K562 (cell line): Measurements from ENCODE around the gene MT1A. TPM values are rescaled to one million over a fixed set of nuclear protein-coding genes. Genes with fewer than 3 reads are reported as not detected.

Experiments
- ATAC-seq: fragments of 200-7000 bp; cut with Tn5 transposase; 3 replicates; pipeline ENCODE4 v1.9.1; 2020; ENCODE audit warnings: moderate library complexity
- BruUV-seq: library from RNA; stranded (reverse); fragments of 400-500 nt; replicated peaks from 2 replicates; lab custom pipeline; 2021; lab: Mats Ljungman, UMichigan
- CTCF ChIA-PET: fragments of 300-600 bp; formaldehyde crosslinking; extraction: SDS; loops from one replicate; lab custom pipeline; 2021; ENCODE audit warnings: low intra/inter-chr PET ratio; lab: Yijun Ruan, JAX
- POLR2A ChIA-PET: fragments of 300-600, 350-650 bp; sonication (Branson Sonifier 250); formaldehyde crosslinking; extraction: SDS; loops from one replicate; lab custom pipeline; 2021; ENCODE audit warnings: antibody characterized with exemption, inconsistent platforms; lab: Yijun Ruan, JAX
- DNase-seq, 4 experiments: peaks; one replicate each; pipeline versions ENCODE4 v3.0.0 to v3.0.0-alpha.2; 2011 to 2018; ENCODE audit warnings: low spot score in 3 of 4, mixed read lengths in 3 of 4; ENCODE audit errors: extremely low read depth in 1 of 4
- FAIRE-seq: peaks from 2 replicates; lab custom pipeline; 2011; peaks lifted over from hg19 to GRCh38; lab: Jason Lieb, UNC
- H2AFZ ChIP-seq: 2 replicates; pipeline ENCODE4 v1.6.0; 2011; ENCODE audit warnings: low read depth, low read length, control low read depth, inconsistent platforms
- H3K27ac ChIP-seq: fragments of 200-600 bp; 3 replicates; pipeline ENCODE4 v1.8.0; 2011; ENCODE audit warnings: low read depth, mild to moderate bottlenecking, control low read depth, inconsistent platforms, low read length, moderate library complexity, mixed read lengths; ENCODE audit errors: extremely low read depth
- H3K27me3 ChIP-seq, 2 experiments: fragments of 300-600 bp in 1 of 2; 2 replicates in 1 of 2; 3 replicates in 1 of 2; pipeline versions ENCODE4 v1.6.0 to v1.8.0; 2011; ENCODE audit warnings: inconsistent platforms in 2 of 2, low read length in 2 of 2, mild to moderate bottlenecking in 1 of 2, mixed read lengths in 1 of 2, moderate library complexity in 1 of 2; ENCODE audit not compliant: control insufficient read depth in 2 of 2, insufficient read depth in 2 of 2
- H3K36me3 ChIP-seq: fragments of 300-600 bp; 3 replicates; pipeline ENCODE4 v1.8.0; 2011; ENCODE audit warnings: mild to moderate bottlenecking, low read length, inconsistent platforms; ENCODE audit not compliant: control insufficient read depth, insufficient read depth
- H3K4me1 ChIP-seq, 2 experiments: fragments of 200-600 bp in 1 of 2; replicated peaks in 1 of 2; 2 replicates in 1 of 2; 3 replicates in 1 of 2; pipeline versions ENCODE4 v1.5.1 to v1.8.0; 2011; ENCODE audit warnings: inconsistent platforms in 2 of 2, low read length in 2 of 2, mild to moderate bottlenecking in 1 of 2, mixed read lengths in 1 of 2, moderate library complexity in 1 of 2; ENCODE audit not compliant: control insufficient read depth in 2 of 2, insufficient read depth in 2 of 2
- H3K4me2 ChIP-seq: 2 replicates; pipeline ENCODE4 v1.6.1; 2011; ENCODE audit warnings: low read length, control low read depth, inconsistent platforms, mixed read lengths; ENCODE audit not compliant: insufficient read depth
- H3K4me3 ChIP-seq: fragments of 200-600 bp; sonication (generic), shearing (Covaris generic); 2 replicates; pipeline ENCODE4 v1.5.1; 2016; ENCODE audit warnings: control low read depth, inconsistent platforms
- H3K79me2 ChIP-seq: fragments of 200-600 bp; 3 replicates; pipeline ENCODE4 v1.8.0; 2011; ENCODE audit warnings: low read length, inconsistent platforms; ENCODE audit not compliant: control insufficient read depth, insufficient read depth
- H3K9ac ChIP-seq, 2 experiments: 2 replicates each; pipeline versions ENCODE4 v1.6.0 to v1.6.1; 2011; ENCODE audit warnings: low read depth in 2 of 2, low read length in 2 of 2, control low read depth in 1 of 2, inconsistent platforms in 1 of 2, mild to moderate bottlenecking in 1 of 2, mixed read lengths in 1 of 2; ENCODE audit not compliant: insufficient read depth in 1 of 2
- H3K9me1 ChIP-seq: one replicate; pipeline ENCODE4 v1.6.0; 2011; ENCODE audit warnings: inconsistent platforms, mild to moderate bottlenecking, low read length, moderate library complexity; ENCODE audit not compliant: control insufficient read depth, insufficient read depth
- H3K9me3 ChIP-seq: replicated peaks from 2 replicates; pipeline ENCODE4 v1.5.1; 2011; ENCODE audit warnings: low read depth, low read length, inconsistent platforms; ENCODE audit not compliant: control insufficient read depth, insufficient read depth
- H4K20me1 ChIP-seq: replicated peaks from 2 replicates; pipeline ENCODE4 v1.6.1; 2011; ENCODE audit warnings: low read length, inconsistent platforms, mixed read lengths; ENCODE audit not compliant: control insufficient read depth, insufficient read depth
- BDP1 ChIP-seq: IDR thresholded peaks from 3 replicates; pipeline ENCODE4 v1.6.1; 2011; ENCODE audit not compliant: insufficient read length, insufficient read depth
- CBX2 ChIP-seq: fragments of 200-600 bp; sonication (generic); IDR thresholded peaks from one replicate; pipeline ENCODE4 v1.6.1; 2012; ENCODE audit warnings: mild to moderate bottlenecking, low read length, inconsistent platforms; ENCODE audit not compliant: insufficient read depth, poor library complexity, severe bottlenecking
- CXXC5 ChIP-seq: fragments of 250-450 bp; sonication (Bioruptor Pico); IDR thresholded peaks from 2 replicates; pipeline ENCODE4 v1.8.0; 2022; ENCODE audit warnings: inconsistent platforms, mild to moderate bottlenecking, moderate library complexity
- FOXK2 ChIP-seq, 2 experiments: fragments of 450-650 bp; IDR thresholded peaks in 1 of 2; conservative IDR thresholded peaks in 1 of 2; 2 replicates each; pipeline ENCODE4 v1.6.1; 2016; ENCODE audit warnings: low read depth in 2 of 2, mild to moderate bottlenecking in 1 of 2
- KLF16 ChIP-seq: IDR thresholded peaks from 2 replicates; pipeline ENCODE4 v1.6.1; 2016; ENCODE audit warnings: antibody characterized with exemption
- L3MBTL2 ChIP-seq: fragments of 450-650 bp; IDR thresholded peaks from 2 replicates; pipeline ENCODE4 v1.6.1; 2016; ENCODE audit warnings: mild to moderate bottlenecking, moderate library complexity
- PHF8 ChIP-seq: fragments of 200-600 bp; sonication (generic); IDR thresholded peaks from 2 replicates; pipeline ENCODE4 v1.6.1; 2012; ENCODE audit warnings: mixed run types, mild to moderate bottlenecking, inconsistent platforms, low read length, moderate library complexity, borderline replicate concordance
- PTTG1 ChIP-seq: fragments of 450-650 bp; IDR thresholded peaks from 2 replicates; pipeline ENCODE4 v1.6.1; 2016; ENCODE audit warnings: low read depth, mild to moderate bottlenecking, missing genetic modification characterization, missing compliant biosample characterization
- RBFOX2 ChIP-seq: fragments of 200-400 bp; formaldehyde crosslinking; IDR thresholded peaks from 2 replicates; pipeline ENCODE4 v1.6.1; 2017; ENCODE audit warnings: low read depth, mild to moderate bottlenecking, low read length, moderate library complexity
- SAP30 ChIP-seq: fragments of 200-600 bp; sonication (generic); IDR thresholded peaks from 2 replicates; pipeline ENCODE4 v1.6.1; 2012; ENCODE audit warnings: borderline replicate concordance, low read depth, mild to moderate bottlenecking, moderate library complexity, low read length, control low read depth, inconsistent platforms; ENCODE audit not compliant: insufficient read depth, poor library complexity, severe bottlenecking
- U2AF1 ChIP-seq: fragments of 200-400 bp; formaldehyde crosslinking; optimal IDR thresholded peaks from 2 replicates; pipeline ENCODE3; 2017; ENCODE audit warnings: mild to moderate bottlenecking, low read depth, low read length, moderate library complexity
- WGBS: fragments of 100-300 bp; shearing (Covaris generic); methylation state at CpG from one replicate; pipeline ENCODE4 v1.1.6; 2016; ENCODE audit warnings: low coverage, mixed read lengths; ENCODE audit not compliant: insufficient coverage; ENCODE audit errors: missing lambda C conversion rate; 5-methylcytosine and 5-hydroxymethylcytosine counted together
- in situ Hi-C: fragments of 300-500 bp; cut with MboI; formaldehyde crosslinking; loops from 4 replicates; pipeline ENCODE4 v1.15.0; 2018; ENCODE audit warnings: inconsistent platforms, mixed read lengths
- intact Hi-C: fragments of 100-400 bp; cut with micrococcal nuclease; formaldehyde crosslinking; loops from 2 replicates; pipeline ENCODE4 v1.14.2; 2022
- polyA plus RNA-seq, 8 experiments: library from polyadenylated mRNA; depleted of rRNA in 4 of 8; stranded (reverse) in 5 of 8; unstranded in 3 of 8; fragments of >200 nt; fragmentation: Nextera tagmentation in 2 of 8; fragmentation: Illumina TruSeq in 1 of 8; extraction: Ambion mirVana in 2 of 8; extraction: Trizol in 1 of 8; gene quantifications; 2 replicates each; pipeline versions ENCODE4 v1.2.1 to v1.2.3, GENCODE V29; 2011 to 2014; ENCODE audit warnings: inconsistent platforms in 1 of 8, missing spikeins in 1 of 8
- total RNA-seq, 7 experiments: library from RNA; depleted of rRNA in 6 of 7; stranded (reverse); fragments of >200 nt in 6 of 7; fragmentation: Illumina TruSeq in 2 of 7; extraction: Trizol in 2 of 7; gene quantifications; 2 replicates each; pipeline versions ENCODE4 v1.2.1 to v1.2.3, GENCODE V29; 2011 to 2021; ENCODE audit warnings: low replicate concordance in 1 of 7
- TF ChIP-seq, protein P1 (sequence below), 3 experiments: fragments of 200-800 bp in 1 of 3; sonication (Bioruptor generic) in 1 of 3; sonication (generic) in 1 of 3; formaldehyde crosslinking in 1 of 3; IDR thresholded peaks; 2 replicates each; pipeline versions ENCODE4 v1.6.1 to v1.8.0; 2016 to 2022; ENCODE audit warnings: mild to moderate bottlenecking in 2 of 3, missing compliant biosample characterization in 2 of 3, missing genetic modification characterization in 2 of 3, missing genetic modification reagents in 1 of 3
- TF ChIP-seq, protein P2 (sequence below): sonication (generic); formaldehyde crosslinking; IDR thresholded peaks from 2 replicates; pipeline ENCODE4 v1.8.0; 2022; ENCODE audit warnings: missing genetic modification reagents, mild to moderate bottlenecking, moderate library complexity, borderline replicate concordance
- TF ChIP-seq, protein P3 (sequence below): fragments of 450-650 bp; IDR thresholded peaks from 2 replicates; pipeline ENCODE4 v1.6.1; 2017; ENCODE audit warnings: mild to moderate bottlenecking, moderate library complexity
- TF ChIP-seq, protein P4 (sequence below), 2 experiments: fragments of 250-450 bp in 1 of 2; fragments of 450-650 bp in 1 of 2; sonication (Bioruptor Pico) in 1 of 2; IDR thresholded peaks; 2 replicates each; pipeline versions ENCODE4 v1.6.1 to v1.8.0; 2016 to 2021; ENCODE audit warnings: mild to moderate bottlenecking in 2 of 2, moderate library complexity in 2 of 2, missing compliant biosample characterization in 1 of 2, missing genetic modification characterization in 1 of 2

Gene MT1A
- total and polyA plus RNA-seq, 9 of the 15 experiments (the other 6 are each of a cell fraction or from before 2014, with no cell fraction given) = 0.23 TPM; not detected in 8

DNA sequence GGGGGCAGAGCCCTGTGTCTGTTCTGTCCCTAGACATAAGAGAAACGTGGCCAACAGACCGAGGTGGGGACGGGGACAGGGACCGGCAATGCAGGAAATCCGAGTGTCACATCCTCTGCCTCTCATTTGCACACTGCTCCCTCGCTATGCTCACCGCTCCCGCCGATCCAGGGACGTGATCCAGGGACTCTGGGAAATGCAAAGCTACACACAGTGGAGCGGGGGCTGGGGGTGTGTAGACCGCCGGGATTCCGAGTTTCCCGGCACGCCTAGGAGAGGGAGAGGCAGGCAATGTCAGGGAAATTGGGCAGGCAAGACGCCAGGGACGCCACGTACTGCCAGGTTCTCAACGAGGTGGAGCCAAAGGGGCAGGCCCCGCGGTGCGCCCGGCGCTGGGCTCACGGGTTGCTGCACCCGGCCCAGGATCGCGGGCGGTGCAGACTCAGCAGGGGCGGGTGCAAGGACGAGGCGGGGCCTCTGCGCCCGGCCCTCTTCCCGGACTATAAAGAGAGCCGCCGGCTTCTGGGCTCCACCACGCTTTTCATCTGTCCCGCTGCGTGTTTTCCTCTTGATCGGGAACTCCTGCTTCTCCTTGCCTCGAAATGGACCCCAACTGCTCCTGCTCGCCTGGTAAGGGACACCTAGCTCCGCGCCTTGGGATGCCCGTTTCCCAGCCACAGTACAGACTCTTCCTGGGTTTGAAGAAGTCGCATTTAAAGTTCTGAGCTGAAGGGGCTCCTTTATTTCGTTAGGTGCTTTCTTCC lies 43.7 kb downstream of the MT1A start, which contains the start of gene MT1X:
MT1X (plus strand) TSS at position 532 of the 764 bp plus-strand sequence; CDS start at position 603, 71 bp downstream.
- POLR2A ChIA-PET = interaction anchor here (1.2 kb wide), 1 partner anchor 28 kb away, joined by 4 read pairs; no protein-coding TSS in a partner anchor
- no TSS peak for BruUV-seq
- peaks cover under 1% of the 10 kb centered on the region; the same call in 1 of the 2 replicates for H4K20me1 ChIP-seq
- no peaks in the 10 kb centered on the region for H3K36me3 ChIP-seq
- WGBS = 4% methylated on average over 41 of the region's 49 CpGs
- peak within 1 kb of the TSS; percentile 75 to 85 for H3K9ac ChIP-seq
- H3K4me2 ChIP-seq = peak within 1 kb of the TSS; percentile 94
- peak within 1 kb of the TSS; percentile 46 for H3K4me3 ChIP-seq
- FAIRE-seq (peak; percentile 74), ATAC-seq (peak; percentile 100), DNase-seq (peak; percentile 84 to 92 (median 88))
- peaks cover 6 to 12% of the 10 kb centered on the region in 2 experiments; a peak in 3 of 5 replicates for H3K4me1 ChIP-seq
- intact Hi-C loops (no loop called here), in situ Hi-C loops (no loop called here)
- H3K27me3 ChIP-seq = peaks cover 3 to 39% of the 10 kb centered on the region in 2 experiments
- H3K79me2 ChIP-seq = no peaks in the 10 kb centered on the region
- H2AFZ ChIP-seq = peak within 1 kb of the TSS; percentile 98
- H3K27ac ChIP-seq = no peak within 1 kb of the TSS; the same call in 2 of the 3 replicates
- CTCF ChIA-PET = no interaction called here
- H3K9me3 ChIP-seq = no peaks in the 10 kb centered on the region
- H3K9me1 ChIP-seq = no peaks in the 10 kb centered on the region
- TF ChIP-seq, protein P1, sequence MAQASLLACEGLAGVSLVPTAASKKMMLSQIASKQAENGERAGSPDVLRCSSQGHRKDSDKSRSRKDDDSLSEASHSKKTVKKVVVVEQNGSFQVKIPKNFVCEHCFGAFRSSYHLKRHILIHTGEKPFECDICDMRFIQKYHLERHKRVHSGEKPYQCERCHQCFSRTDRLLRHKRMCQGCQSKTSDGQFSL (CRISPR knock-in tag; IDR thresholded peaks at IDR 0.05) = no peak
- TF ChIP-seq, protein P1 (tag; IDR thresholded peaks at IDR 0.05) = no peak
- no peak for TF ChIP-seq PTTG1
- TF ChIP-seq, protein P2, sequence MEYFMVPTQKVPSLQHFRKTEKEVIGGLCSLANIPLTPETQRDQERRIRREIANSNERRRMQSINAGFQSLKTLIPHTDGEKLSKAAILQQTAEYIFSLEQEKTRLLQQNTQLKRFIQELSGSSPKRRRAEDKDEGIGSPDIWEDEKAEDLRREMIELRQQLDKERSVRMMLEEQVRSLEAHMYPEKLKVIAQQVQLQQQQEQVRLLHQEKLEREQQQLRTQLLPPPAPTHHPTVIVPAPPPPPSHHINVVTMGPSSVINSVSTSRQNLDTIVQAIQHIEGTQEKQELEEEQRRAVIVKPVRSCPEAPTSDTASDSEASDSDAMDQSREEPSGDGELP = peak; percentile 50; the same call in 1 of the 2 replicates
- TF ChIP-seq, protein P3, sequence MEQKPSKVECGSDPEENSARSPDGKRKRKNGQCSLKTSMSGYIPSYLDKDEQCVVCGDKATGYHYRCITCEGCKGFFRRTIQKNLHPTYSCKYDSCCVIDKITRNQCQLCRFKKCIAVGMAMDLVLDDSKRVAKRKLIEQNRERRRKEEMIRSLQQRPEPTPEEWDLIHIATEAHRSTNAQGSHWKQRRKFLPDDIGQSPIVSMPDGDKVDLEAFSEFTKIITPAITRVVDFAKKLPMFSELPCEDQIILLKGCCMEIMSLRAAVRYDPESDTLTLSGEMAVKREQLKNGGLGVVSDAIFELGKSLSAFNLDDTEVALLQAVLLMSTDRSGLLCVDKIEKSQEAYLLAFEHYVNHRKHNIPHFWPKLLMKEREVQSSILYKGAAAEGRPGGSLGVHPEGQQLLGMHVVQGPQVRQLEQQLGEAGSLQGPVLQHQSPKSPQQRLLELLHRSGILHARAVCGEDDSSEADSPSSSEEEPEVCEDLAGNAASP = no peak
- TF ChIP-seq L3MBTL2 = peak; percentile 18; the same call in 1 of the 2 replicates
- TF ChIP-seq PHF8 = peak; percentile 59; the same call in 1 of the 2 replicates
- no peak for TF ChIP-seq U2AF1
- TF ChIP-seq FOXK2 (conservative IDR thresholded peaks at IDR 0.05 in 1 of 2, IDR thresholded peaks at IDR 0.05 in 1 of 2; ENCODE audit: low read depth in 2 of 2) = no peak
- TF ChIP-seq BDP1 = no peak
- TF ChIP-seq RBFOX2 = peak; percentile 73
- TF ChIP-seq, protein P4, sequence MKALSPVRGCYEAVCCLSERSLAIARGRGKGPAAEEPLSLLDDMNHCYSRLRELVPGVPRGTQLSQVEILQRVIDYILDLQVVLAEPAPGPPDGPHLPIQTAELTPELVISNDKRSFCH (CRISPR knock-in tag; IDR thresholded peaks at IDR 0.05) = no peak
- TF ChIP-seq, protein P4 (tag; IDR thresholded peaks at IDR 0.05) = no peak
- TF ChIP-seq CBX2 = no peak
- peak; percentile 58 for TF ChIP-seq SAP30
- TF ChIP-seq CXXC5 = peak; percentile 54; the same call in 1 of the 2 replicates
- TF ChIP-seq KLF16 = no peak
